ENCODE results near the gene KCNMB3. TPM values are rescaled to one million over a fixed set of nuclear protein-coding genes. Genes with fewer than 3 reads are reported as not detected.

KCNMB3 gene
- polyA plus RNA-seq, 1 experiment = 0.89 TPM

- Histone ChIP-seq H3K9me3 (ENCODE audit: control insufficient read depth, insufficient read depth, low read length) (no peaks in the 10 kb centered on the region), H3K27ac (ENCODE audit: low read depth, low read length) (no peak overlapping the region), H3K27me3 (ENCODE audit: control insufficient read depth, insufficient read depth, low read length) (no peaks in the 10 kb centered on the region), H3K4me3 (ENCODE audit: low read depth, low read length) (no peak overlapping the region)
- no peak for DNase-seq (ENCODE audit: low read depth, low spot score)
- CTCF ChIA-PET = no interaction called here
- no peak for TF ChIP-seq CTCF (IDR thresholded peaks at IDR 0.05; ENCODE audit: low read depth, low read length)
- POLR2A ChIA-PET = no interaction called here
Measured at GRCh38 chr3:179236669-179237301, 14.1 kb downstream of the KCNMB3 start.

- no peaks in the 10 kb centered on the region for H3K9me3 ChIP-seq (ENCODE audit: control insufficient read depth, insufficient read depth, low read length)
- no peak overlapping the region for H3K27ac ChIP-seq (ENCODE audit: low read depth, low read length)
- H3K4me3 ChIP-seq (ENCODE audit: low read depth, low read length) = no peak overlapping the region
- no peaks in the 10 kb centered on the region for H3K27me3 ChIP-seq (ENCODE audit: control insufficient read depth, insufficient read depth, low read length)
- no peak for DNase-seq (ENCODE audit: low read depth, low spot score)
- TF ChIP-seq CTCF (IDR thresholded peaks at IDR 0.05; ENCODE audit: low read depth, low read length) = no peak
- ChIA-PET POLR2A (no interaction called here), CTCF (interaction anchor here (1.0 to 1.7 kb wide), 3 partner anchors 81 to 219 kb away, joined by 3 to 4 read pairs (median 3); no protein-coding TSS in a partner anchor)
Measured at GRCh38 chr3:179234199-179234598, 16.7 kb downstream of the KCNMB3 start.

- Histone ChIP-seq H3K27ac (ENCODE audit: low read depth, low read length) (no peak overlapping the region), H3K27me3 (ENCODE audit: control insufficient read depth, insufficient read depth, low read length) (no peaks in the 10 kb centered on the region), H3K4me3 (ENCODE audit: low read depth, low read length) (no peak overlapping the region), H3K9me3 (ENCODE audit: control insufficient read depth, insufficient read depth, low read length) (no peaks in the 10 kb centered on the region)
- DNase-seq (ENCODE audit: low read depth, low spot score) = no peak
- CTCF ChIA-PET = interaction anchor here (1.7 kb wide), 1 partner anchor 86 kb away, joined by 4 read pairs; no protein-coding TSS in a partner anchor
- no peak for TF ChIP-seq CTCF (IDR thresholded peaks at IDR 0.05; ENCODE audit: low read depth, low read length)
- POLR2A ChIA-PET = no interaction called here
Measured at GRCh38 chr3:179233043-179233442, 17.9 kb downstream of the KCNMB3 start.

GRCh38 chr3:179229177-179229576 is 21.7 kb downstream of the KCNMB3 start:
- no peak for TF ChIP-seq CTCF (IDR thresholded peaks at IDR 0.05; ENCODE audit: low read depth, low read length)
- CTCF ChIA-PET = no interaction called here
- DNase-seq (ENCODE audit: low read depth, low spot score) = no peak

GRCh38 chr3:179227349-179227748 is 23.6 kb downstream of the KCNMB3 start:
- POLR2A ChIA-PET = no interaction called here
- H3K4me3 ChIP-seq (ENCODE audit: low read depth, low read length) = no peak overlapping the region
- CTCF ChIA-PET = interaction anchor here (0.7 to 1.6 kb wide), 2 partner anchors 80 to 88 kb away, joined by 3 to 5 read pairs; no protein-coding TSS in a partner anchor
- no peak for TF ChIP-seq CTCF (IDR thresholded peaks at IDR 0.05; ENCODE audit: low read depth, low read length)
- no peaks in the 10 kb centered on the region for H3K27me3 ChIP-seq (ENCODE audit: control insufficient read depth, insufficient read depth, low read length)
- no peak for DNase-seq (ENCODE audit: low read depth, low spot score)
- H3K27ac ChIP-seq (ENCODE audit: low read depth, low read length) = no peak overlapping the region
- H3K9me3 ChIP-seq (ENCODE audit: control insufficient read depth, insufficient read depth, low read length) = no peaks in the 10 kb centered on the region

More at GRCh38 chr3:179229177-179229576, 21.7 kb downstream of the KCNMB3 start:
- H3K27me3 ChIP-seq (ENCODE audit: control insufficient read depth, insufficient read depth, low read length) = no peaks in the 10 kb centered on the region
- no peak overlapping the region for H3K4me3 ChIP-seq (ENCODE audit: low read depth, low read length)
- no peaks in the 10 kb centered on the region for H3K9me3 ChIP-seq (ENCODE audit: control insufficient read depth, insufficient read depth, low read length)
- POLR2A ChIA-PET = no interaction called here
- no peak overlapping the region for H3K27ac ChIP-seq (ENCODE audit: low read depth, low read length)
